ENCODE measurements around the gene NRXN3. TPM values are rescaled to one million over a fixed set of nuclear protein-coding genes. Genes with fewer than 3 reads are reported as not detected.

Gene NRXN3
- total and polyA plus RNA-seq, 8 donors: 0.29 to 41.1 (median 9.1) TPM

GRCh38 chr14:78222746-78223145 is 52.6 kb downstream of the NRXN3 start:
- no peak overlapping the region for H3K27ac ChIP-seq
- intact Hi-C loops (cut with DNase I; ENCODE audit: low total_unique reads): no loop called here
- H3K4me1 ChIP-seq: no peaks in the 10 kb centered on the region
- no peaks in the 10 kb centered on the region for H3K27me3 ChIP-seq
- H3K9me3 ChIP-seq: no peaks in the 10 kb centered on the region
- no peak overlapping the region for H3K4me3 ChIP-seq
- no peaks in the 10 kb centered on the region for H3K36me3 ChIP-seq
- TF ChIP-seq EP300 (IDR thresholded peaks at IDR 0.05): no peak
- no peak for TF ChIP-seq POLR2A (IDR thresholded peaks at IDR 0.05)
- no peak for TF ChIP-seq CTCF (IDR thresholded peaks at IDR 0.05)
- TF ChIP-seq POLR2AphosphoS5 (IDR thresholded peaks at IDR 0.05): no peak
- no peak for DNase-seq

DNA sequence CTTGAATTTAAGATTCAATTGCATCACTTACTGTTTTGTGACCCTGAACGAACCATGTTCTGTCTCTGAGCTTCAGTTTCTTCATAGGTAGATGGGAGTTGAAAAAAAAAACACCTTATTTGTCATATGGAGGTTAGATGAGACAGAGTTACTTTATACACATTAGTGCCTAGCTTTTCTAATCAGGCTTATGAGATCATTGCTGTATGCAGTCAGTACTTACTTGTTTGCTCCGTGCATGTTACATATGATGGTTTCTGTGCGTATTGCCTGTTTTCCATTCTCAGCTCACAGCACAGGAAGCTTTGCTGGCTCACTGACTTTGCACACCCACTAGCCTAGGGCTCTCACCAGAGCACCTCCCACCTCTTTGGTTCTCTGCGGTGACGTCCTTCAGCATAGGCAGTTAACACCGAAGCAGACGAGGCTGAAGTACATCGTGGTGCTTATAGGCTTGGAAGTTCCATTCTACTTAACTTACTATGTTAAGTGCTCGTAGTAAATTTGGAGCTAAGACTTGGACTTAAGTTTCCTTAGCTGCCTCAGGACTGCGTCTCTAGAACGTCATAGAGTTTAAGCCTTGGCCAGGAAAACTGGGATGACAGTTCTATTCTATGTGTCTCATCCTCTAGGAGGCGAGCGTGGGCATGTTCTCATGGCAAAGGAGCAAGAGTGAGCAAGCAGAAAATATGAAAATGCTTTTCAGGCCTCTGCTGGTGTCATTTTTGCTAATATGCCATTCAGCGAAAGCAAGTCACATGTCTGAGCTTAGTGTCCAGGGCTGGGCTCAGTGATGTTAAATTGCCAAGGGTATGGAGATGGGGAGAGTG is 57.3 kb downstream of the NRXN3 start:
- WGBS, 5 donors: 73 to 81% (median 77%) methylated on average over 14 of the region's 14 CpGs
- no peaks in the 10 kb centered on the region for H3K36me3 ChIP-seq
- no peaks in the 10 kb centered on the region for H3K27me3 ChIP-seq
- H3K4me1 ChIP-seq: no peaks in the 10 kb centered on the region
- intact Hi-C loops (cut with DNase I; ENCODE audit: low total_unique reads): no loop called here
- no peak for TF ChIP-seq EP300 (IDR thresholded peaks at IDR 0.05)
- TF ChIP-seq POLR2AphosphoS5 (IDR thresholded peaks at IDR 0.05): no peak
- TF ChIP-seq CTCF (IDR thresholded peaks at IDR 0.05): no peak
- TF ChIP-seq POLR2A (IDR thresholded peaks at IDR 0.05): no peak
- H3K27ac ChIP-seq: no peak overlapping the region
- no peak for DNase-seq
- no peaks in the 10 kb centered on the region for H3K9me3 ChIP-seq
- H3K4me3 ChIP-seq: no peak overlapping the region

GRCh38 chr14:78228702-78229327 is 58.6 kb downstream of the NRXN3 start:
- H3K9me3 ChIP-seq: no peaks in the 10 kb centered on the region
- no peak overlapping the region for H3K4me3 ChIP-seq
- no peaks in the 10 kb centered on the region for H3K4me1 ChIP-seq
- no peak overlapping the region for H3K27ac ChIP-seq
- H3K36me3 ChIP-seq: no peaks in the 10 kb centered on the region
- TF ChIP-seq EP300 (IDR thresholded peaks at IDR 0.05): no peak
- TF ChIP-seq POLR2AphosphoS5 (IDR thresholded peaks at IDR 0.05): no peak
- no peak for TF ChIP-seq CTCF (IDR thresholded peaks at IDR 0.05)
- intact Hi-C loops (cut with DNase I; ENCODE audit: low total_unique reads): no loop called here
- WGBS, 5 donors: 57 to 77% (median 66%) methylated on average over 3 of the region's 3 CpGs
- no peak for DNase-seq
- H3K27me3 ChIP-seq: no peaks in the 10 kb centered on the region

DNA sequence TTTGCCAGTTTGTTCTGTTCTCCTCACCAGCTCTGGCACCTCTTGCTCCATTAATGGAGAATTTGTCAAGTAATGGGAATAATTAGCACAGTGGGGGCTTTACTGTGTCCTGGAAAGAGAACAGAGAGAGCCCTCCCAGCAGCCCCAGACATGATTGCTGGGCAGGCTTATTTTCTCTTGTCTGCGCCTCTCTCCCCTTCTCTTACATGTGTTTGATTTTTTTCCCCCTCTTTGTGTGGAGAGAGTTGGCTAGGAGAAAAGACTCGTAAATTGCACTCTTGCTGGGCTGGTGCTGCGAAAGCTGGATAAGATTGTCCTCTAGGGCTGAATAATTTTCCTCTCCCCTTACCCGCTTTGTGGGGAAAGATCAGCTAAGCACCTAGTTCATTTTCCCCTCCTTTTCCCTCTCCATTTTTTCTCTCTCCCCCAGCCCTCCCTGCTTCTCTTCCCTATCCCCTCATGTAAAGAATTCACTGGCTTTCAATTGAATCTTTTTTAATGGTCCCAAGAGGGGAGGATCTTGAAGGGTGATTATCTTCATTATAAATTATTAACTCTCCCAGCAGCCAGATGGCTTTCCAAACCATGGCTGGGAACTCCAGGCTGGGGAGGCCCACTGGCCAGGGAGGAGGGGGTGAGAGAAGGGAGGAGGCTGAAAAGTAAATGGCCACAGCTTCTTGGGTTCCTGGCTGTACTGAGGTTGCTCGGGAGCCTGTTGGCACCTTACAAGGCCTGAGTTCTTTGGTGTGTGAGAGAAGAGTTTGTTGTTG is 62.2 kb downstream of the NRXN3 start:
- whole genome bisulfite sequencing, 5 donors: 69 to 84% (median 80%) methylated on average over 5 of the region's 5 CpGs
- Histone ChIP-seq H3K9me3 (no peaks in the 10 kb centered on the region), H3K27ac (no peak overlapping the region), H3K4me1 (no peaks in the 10 kb centered on the region), H3K36me3 (no peaks in the 10 kb centered on the region), H3K4me3 (no peak overlapping the region), H3K27me3 (no peaks in the 10 kb centered on the region)
- no peak for DNase-seq
- TF ChIP-seq POLR2AphosphoS5 (IDR thresholded peaks at IDR 0.05) (no peak), EP300 (IDR thresholded peaks at IDR 0.05) (no peak), POLR2A (IDR thresholded peaks at IDR 0.05) (no peak), CTCF (IDR thresholded peaks at IDR 0.05) (no peak)
- intact Hi-C loops (cut with DNase I; ENCODE audit: low total_unique reads): no loop called here

All from stomach (tissue), 9 donors.